Raji (cell line): Measurements from ENCODE around the gene COL4A2.

Source experiments
- POLR2A ChIP-seq: IDR thresholded peaks from 2 replicates; pipeline ENCODE4 v1.6.1; 2011; ENCODE audit warnings: low read depth, low read length, control low read depth; ENCODE audit not compliant: insufficient read depth

Gene COL4A2

DNA sequence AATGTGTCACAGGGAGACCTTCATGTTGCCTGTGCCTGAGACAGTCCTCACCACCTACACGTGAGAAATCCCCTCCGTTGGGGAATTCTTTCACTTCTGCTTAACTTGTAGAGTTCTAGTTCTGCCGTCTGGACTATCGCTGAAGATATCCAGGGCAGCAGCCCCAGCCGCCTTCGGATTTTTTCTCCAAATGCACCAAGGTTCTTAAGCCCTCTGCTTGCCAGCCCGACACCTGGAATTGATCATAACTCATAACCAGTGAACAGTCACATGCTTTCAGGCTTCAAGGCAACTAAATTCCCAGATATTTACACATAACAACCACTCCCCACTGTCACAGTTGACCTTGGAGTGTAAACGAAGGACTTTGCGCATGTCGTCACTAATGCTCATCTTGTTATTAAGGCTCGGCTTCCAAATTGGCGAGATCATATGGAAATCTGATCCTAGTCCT, 140.0 kb downstream of the COL4A2 start:
- TF ChIP-seq POLR2A = no peak

DNA sequence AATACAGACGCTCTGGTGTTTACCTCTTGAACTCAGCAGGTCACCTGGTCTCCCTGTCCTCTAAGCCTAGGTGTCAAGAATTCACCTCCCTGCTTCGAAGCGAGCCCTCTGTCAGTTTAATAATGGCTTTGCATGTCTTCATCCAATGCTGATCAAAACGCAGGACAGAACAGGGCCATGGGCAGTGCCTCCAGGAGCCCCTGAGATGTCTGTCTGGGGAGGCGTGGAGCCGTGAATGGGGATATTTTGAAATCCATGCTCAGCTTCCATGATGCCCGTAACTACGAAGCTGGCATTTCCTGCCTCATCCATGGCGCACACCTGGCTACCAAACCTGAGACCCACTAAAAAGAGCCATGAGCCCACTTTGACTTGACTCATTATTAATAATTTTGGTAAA, 140.7 kb downstream of the COL4A2 start:
- no peak for TF ChIP-seq POLR2A

DNA sequence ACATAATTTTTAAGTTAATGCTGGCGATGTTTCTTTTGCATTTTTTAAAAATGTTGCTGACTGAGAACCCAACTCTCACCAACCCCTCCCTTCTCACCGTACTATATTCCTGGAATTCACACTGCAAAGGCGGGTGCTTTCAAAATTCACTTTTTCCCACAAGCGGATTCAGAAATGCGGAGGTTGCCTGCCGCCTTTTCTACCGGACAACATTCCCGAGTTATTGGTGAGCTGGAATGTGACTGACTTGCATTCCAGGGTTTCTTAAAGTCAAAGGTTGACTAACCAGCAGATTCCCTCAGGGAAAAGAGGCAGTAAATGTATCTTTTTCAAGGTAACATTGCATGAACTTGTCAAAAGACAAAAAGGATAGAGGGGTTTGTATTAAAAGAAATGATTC, 141.1 kb downstream of the COL4A2 start:
- no peak for TF ChIP-seq POLR2A

DNA sequence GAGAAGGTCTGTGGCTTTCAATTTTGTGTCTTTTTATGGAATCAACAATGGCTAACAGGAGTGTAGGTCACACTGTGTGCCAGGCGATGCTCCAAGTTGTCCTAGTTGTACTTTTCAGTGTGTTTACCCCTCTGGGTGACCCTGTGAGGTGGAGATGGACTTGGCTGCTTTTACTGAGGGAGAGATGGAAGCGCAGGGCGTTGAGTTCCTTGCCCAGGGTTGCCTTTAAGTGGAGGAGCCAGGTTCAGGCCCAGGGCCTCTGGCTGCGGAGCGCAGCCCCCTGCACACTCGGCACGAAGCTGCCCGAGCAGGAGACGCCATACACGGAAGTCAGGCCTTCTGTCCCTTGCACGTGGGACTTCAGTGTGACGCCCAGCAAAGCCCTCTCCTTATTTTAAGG, 141.6 kb downstream of the COL4A2 start:
- no peak for TF ChIP-seq POLR2A

DNA sequence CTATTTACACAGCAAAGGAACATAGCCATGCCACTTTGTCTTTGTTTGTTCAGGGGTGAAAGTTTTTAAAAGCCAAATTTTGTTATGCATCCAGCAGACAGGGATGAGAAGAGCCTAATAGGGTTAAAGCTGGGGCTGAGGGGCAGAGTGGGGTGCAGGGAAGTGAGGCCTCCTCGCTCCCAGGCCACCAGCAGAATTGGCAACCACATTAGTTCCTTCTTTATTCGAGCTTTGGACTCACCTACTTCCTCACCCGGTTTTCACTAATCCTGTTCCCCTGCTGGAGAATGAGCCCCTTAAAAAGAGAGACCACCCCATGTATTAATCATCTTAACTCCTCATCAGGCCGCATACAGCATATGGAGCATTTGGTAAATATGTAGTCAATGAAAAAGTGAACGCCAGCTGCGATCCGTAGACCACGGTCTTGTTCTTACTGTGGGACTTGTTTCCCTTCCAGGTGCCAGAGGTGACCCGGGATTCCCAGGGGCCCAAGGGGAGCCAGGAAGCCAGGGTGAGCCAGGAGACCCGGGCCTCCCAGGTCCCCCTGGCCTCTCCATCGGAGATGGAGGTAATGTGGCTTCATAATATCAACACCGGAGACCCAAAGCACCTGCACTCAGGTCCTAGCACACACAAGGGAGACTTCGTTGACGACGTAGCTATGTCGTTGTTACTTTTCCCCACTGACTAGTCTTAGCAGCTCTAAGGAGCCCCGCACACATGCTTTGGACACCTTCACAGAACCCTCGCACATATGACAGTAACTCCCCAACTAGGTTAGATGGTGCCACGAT, 142.3 kb downstream of the COL4A2 start:
- TF ChIP-seq POLR2A = no peak

DNA sequence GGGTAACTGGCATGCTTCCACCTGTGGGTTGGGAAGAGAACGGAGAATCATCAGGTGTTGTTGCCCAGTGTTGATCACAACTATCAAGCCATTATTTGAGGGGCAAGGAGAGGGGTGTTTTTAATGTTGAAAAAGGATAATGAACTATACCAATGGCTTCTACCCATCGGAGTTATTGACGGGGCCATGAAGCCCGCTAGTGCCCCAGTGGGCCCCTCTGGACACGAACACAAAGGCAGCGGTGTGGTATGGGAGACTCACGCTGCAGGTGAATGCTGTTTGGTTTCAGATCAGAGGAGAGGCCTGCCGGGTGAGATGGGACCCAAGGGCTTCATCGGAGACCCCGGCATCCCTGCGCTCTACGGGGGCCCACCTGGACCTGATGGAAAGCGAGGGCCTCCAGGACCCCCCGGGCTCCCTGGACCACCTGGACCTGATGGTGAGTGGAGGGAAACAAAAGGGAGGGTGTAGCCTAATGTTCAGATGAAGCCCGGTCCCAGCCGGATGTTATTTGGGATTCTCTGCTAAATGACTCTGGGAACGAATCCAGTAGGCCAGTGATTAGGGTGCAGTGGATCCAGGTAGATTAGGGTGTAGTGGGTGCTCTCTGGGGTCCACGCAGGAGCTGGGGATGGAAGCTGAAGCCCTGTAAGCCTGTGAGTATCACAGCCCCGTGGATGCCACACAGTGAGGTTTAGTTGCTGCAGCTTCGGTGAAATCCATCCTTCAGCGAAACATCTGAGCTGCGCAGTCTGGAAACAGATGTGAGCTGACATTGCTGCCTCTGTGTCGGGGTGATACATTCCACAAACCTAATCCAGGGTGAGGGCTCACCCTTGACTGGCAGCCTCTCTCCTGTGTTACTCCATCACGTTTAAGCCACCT, 143.2 kb downstream of the COL4A2 start:
- TF ChIP-seq POLR2A = no peak

DNA sequence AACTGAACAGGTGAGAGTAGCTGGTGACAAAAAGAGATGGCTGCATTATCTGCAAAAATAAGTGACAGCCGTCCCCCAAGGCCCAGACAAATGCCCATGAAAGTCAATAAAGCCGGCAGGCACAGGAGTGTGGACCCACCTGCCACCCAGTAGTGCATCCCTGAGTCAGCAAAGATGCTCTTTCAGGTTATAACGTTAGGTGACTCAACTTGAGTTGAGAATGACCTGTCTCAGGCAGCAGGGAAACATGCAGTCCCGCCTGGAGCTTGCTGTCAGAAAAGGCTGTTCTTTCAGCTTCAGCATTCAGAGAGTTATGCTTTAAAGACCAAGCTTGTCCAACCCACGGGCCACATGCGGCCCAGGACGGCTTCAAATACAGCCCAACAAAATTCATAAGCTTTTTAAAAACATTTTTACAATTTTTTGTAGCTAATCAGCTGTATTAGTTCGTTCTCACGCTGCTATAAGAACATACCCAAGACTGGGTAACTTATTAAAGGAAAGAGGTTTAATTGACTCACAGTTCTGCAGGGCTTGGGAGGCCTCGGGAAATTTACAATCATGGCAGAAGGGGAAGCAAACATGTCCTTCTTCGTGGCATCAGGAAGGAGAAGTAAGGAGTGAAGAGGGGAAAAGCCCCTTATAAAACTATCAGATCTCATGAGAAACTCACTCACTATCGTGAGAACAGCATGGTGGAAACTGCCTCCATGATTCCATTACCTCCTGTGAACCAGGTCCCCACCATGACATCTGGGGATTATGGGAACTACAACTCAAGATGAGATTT, 144.1 kb downstream of the COL4A2 start:
- no peak for TF ChIP-seq POLR2A

DNA sequence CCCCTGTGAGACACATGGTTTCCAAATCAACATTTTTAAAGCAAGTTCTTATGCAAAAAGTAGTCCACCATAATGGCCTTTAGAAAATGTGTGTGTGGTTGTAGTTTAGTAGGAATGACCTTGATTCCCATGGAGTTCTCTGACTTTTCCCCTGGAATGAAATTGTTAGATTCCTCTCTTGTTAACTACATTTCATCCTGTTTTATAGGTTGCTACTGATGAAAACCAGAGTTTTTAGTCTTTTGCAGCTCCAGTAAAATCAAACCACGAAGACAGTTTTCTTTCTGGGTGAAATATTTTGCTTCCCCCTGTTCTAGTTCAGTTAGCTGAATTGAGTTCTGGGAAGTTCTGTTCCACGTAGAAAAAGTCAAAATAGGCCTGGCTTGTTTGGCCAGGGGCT, 146.7 kb downstream of the COL4A2 start:
- no peak for TF ChIP-seq POLR2A

DNA sequence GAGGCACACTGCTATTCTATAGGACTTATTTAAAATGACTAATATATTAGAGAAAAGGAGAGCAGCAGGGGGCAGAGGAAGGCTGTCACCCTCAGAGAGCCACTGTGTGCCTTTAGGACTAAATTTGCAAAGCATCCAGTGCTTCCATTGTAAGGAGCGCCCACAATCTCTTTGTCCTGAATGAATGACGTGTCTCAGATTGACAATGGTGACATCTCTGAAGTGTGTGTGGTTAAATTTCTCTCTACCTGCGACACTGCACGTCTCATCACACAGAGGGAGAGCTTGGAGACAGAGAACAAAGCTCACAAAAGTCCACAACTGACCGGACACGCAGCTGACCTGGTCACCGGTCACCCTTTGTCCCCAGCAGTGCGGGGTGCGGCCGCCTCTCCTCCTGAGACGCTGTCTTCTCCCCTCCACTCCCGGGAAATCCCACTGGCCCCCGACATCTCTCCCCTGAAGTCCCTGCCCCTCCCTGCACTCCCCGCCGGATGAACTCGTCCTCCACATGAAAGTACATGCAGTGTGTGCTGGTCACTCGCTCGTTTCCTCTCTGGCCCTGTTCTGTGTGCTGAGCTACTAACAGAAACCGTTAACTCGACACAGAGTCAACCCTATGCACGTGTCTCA, 147.3 kb downstream of the COL4A2 start:
- no peak for TF ChIP-seq POLR2A

DNA sequence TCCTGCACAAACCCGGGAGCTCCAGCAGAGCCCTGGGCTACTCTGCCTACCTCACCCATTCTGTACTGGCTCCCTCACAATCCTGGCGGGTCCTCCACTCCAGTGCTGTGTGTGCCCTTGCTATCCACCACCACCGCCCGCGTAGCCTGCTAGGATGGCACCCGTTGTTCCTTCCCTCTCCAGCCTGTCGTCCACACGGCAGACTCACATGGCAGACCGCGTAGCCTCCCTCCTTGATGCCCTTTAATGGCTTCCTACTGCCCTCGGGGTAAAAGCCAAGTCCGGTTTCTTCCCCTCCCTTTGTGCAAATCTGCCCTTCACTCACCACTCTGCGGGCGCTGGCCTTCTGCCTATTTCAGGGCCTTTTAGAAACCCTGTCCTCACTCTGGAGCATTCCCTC, 147.9 kb downstream of the COL4A2 start:
- TF ChIP-seq POLR2A = no peak

DNA sequence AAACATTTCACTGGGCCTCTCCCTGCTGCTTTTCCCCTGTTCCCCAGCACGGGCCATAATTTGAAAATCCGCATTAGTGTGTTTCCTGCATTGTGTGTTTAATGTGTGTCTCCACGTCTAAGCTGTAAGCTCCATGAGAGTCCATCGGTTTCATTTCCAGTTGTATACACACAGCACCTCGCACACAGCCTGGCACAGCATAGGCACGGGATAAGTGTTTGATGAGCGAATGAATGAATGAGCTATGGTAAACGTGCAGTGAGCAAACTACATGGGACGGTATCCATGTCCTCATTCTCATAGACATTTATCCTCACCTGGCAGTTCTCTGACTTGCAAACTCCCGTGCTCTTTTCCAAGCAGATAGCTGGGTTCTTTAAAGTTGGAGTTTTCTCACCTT, 148.4 kb downstream of the COL4A2 start:
- no peak for TF ChIP-seq POLR2A

DNA sequence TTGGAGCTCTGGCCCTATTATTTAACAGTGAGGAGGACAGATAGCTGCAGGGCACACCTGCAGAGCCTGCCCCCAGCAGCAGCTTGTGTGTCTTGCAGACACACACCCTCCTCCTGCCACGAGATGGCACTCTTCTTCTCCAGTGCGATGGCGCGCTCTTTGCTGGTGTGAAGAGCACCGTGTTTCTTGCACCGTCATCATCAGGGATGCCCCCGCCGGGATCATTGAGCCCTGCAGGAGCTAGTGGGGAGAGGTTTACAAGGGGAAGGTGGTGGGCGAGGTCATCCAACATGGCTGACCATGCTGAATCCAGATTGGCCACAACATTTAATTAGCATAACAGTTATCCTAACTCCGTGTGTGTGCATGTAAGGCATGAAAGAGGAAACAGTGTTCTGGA, 148.9 kb downstream of the COL4A2 start:
- TF ChIP-seq POLR2A = no peak

DNA sequence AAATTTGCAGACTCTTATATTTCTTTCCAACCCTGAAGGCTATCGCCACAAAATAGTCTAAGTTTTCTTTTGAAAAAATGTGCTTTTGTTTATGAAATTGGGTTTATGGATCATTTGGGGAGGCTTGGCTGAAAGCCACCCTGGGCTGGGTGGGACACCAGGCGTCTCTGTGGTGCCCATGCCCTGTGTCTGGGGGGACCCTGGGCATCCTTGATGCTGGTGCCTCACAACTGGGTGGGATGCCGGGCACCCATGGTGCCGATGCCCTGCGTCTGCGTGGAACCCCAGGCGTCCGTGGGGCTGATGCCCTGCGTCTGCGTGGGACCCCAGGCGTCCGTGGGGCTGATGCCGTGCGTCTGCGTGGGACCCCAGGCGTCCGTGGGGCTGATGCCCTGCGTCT, 149.5 kb downstream of the COL4A2 start:
- TF ChIP-seq POLR2A = no peak

DNA sequence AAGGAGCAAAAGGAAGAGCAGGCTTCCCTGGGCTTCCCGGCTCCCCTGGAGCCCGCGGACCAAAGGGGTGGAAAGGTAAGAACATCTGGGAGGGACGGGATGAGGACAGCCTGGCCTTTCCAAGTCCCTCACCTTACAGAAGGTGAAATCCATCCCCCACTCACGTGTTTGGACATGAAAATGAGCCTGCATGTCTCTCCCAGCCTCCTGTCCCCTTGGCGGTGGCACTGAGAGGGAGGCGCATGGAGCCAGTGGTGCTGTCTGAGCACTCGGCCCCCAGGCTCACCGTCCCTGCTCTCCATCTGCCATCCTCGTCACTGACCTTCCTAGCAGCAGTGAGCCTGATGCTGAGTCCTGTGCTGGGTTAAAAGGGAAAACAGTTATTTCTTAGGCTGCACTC, 150.3 kb downstream of the COL4A2 start:
- TF ChIP-seq POLR2A = no peak

DNA sequence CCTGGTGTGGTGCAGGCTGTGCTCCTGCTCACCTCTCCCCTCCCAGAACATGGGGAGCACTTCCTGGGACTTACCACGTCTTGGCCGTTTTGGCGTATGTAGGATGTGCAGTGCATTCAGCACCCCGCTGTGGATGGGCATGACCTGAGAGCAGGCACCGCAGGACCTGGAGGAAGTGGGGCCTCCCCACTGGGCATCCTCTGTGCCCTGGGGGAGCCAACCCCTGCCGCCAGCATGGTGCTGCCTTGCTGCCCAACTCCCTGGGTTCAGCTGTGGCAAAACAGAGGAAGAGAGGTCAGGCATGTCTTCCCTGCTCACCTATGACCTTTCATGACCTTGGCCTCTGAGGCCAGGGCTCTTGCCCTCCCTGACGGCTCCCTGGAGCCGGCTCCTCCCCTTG, 150.9 kb downstream of the COL4A2 start:
- TF ChIP-seq POLR2A = no peak
